HG03457 (cell line): ENCODE measurements around the gene SLC16A1.
A peak's percentile ranks its signal among the peaks of the same experiment; 100 is the strongest.
"Not testable (repeated sequence)": the region's sequence is repeated elsewhere in the genome, so short reads cannot be mapped to it uniquely, and the experiment has no call there.

Experiments
- ATAC-seq: cut with Tn5 transposase; IDR thresholded peaks from one replicate; pipeline ENCODE4 v1.9.1; 2021; ENCODE audit warnings: moderate number of reproducible peaks; ENCODE audit not compliant: unreplicated experiment

Gene SLC16A1

DNA sequence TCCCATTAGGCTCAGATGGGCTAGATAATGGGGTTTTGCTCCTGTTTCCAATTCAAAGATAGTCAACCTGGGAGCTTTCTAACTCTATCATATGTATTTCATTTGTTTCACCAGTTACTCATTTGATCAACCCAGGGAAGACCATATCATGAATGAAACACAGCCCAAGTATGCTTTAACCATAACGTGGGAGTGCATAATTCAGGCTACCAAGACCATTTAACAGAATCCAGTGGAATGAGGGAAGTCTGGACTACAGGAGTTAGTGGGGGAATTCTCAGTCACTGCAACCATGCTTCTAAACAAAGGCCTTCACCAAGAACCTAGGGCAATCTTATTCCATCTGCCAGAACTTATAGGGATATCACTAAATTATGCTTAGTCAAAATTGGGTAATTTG, 15.0 kb upstream of the SLC16A1 start:
- ATAC-seq = no peak

DNA sequence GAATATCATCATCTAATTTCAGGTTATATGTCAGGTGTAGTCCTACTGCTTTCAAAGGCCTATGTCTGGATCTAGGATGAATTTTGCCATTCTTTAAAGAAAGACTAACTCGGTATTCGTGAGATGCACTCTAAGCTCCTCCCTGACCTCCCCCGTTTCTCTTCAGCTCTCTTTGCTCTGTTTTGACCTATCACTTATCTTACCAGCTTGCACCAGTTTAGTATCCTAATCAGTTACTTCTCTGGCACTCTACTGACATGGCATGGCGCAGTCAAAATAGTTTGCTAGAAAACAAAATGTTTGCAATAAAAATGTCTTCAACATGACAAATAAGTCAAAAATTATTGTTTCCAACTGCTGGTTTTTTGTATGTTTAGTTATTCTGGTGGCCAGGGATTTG, 8.4 kb upstream of the SLC16A1 start:
- no peak for ATAC-seq

- no peak for ATAC-seq
Observed at GRCh38 chr1:112961072-112961471, 5.1 kb upstream of the SLC16A1 start.

GRCh38 chr1:112960384-112960783, 4.4 kb upstream of the SLC16A1 start:
- no peak for ATAC-seq

GRCh38 chr1:112958236-112958635, 2.2 kb upstream of the SLC16A1 start:
- not testable (repeated sequence) for ATAC-seq

GRCh38 chr1:112957133-112957812, 1.3 kb upstream of the SLC16A1 start:
- peak; percentile 45 for ATAC-seq

DNA sequence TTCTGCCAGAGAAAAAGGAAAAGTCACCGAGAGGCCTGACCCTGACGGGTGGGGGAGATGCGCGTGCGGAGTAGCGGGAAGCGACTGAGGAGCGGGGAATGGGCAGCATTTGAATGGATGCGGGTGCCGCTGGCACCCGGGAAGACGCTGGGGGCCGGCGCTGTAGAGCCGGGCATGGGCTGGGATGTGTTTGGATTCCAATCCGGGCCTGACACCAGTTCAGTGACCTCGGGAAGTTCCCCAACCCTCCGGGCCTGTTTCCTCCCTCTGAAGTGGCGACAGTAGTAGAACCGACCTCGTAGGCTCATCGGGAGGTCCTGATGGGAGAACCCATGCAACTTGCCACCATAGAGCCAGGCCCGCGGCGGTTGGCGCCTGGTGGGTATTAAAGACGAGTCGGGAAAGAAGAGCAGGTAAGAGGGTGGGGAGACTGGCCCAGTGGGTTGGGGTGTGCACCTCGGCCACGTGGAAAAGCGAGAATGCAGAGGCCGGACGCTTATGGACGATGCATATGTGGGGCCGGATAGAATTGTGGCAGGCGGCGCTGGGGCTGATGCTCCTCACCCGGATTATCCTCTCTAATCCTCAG, 642 bp upstream of the SLC16A1 start:
- ATAC-seq = peak; percentile 1

DNA sequence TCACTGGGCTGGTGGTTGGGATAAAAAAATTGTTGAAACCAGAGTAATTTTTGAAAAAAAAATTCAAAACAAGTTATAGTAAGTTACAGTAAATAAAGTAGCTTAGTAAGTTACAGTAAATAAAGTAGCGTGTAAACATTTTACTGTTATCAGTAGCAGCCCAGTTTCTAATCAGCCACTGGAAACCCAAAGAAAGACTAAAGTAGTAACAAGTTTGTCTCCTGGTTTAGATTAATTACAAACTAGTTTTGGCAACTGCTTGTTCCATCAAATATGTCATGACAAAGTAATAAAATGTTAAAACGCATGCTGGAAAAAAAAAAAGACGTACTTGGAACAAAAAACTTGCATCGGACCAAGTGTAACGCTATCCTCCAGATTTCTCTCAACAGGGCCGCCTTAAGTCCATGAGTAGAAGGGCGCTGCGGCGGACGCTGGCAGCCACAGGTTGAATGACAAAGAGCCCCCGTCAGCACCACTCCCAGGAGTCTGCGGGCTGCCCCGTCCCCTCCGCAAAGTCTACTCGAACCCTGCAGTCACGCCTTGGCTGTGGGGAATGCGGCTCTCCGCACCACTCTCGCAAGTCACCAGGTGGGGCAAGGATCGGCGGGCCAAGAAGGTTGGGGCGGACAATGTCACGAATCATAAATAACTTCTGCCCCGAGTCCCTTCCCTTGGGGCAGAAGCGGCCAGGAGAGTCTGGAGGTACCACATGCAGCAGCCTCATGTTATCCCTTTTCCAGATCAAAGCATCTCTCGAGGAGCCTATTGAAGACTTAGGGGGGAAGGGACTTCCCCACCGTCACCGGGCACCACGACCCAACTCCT, 837 bp downstream of the SLC16A1 start:
- ATAC-seq = peak; percentile 15

DNA sequence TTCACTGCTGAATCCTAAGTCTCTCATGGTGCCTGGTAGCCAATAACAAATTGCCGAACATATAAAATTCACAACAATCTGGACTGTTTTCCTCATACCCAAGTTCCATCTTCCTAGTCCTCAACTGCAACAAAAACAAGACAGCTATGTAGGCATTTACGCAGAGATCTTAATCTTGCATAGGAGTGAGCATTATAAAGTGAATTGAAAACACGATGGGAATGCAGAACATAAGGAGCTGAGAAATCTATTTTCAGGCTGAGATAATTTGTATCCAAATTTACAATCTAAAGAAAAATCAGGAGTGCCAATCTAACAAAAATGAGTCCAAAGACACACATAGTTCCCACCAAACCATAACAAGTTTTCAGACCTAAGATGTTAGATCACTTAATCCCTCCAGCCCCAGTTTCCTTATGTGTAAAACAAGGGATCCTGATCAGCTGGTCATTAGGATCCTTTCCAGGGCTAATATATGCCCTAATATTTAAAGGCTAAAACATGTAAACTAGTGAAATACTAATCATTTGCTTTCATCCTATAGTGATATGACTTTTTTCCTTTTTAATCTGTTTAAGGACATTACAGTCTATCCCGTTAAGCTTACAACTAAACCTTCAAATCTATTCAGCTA, 1.9 kb downstream of the SLC16A1 start:
- no peak for ATAC-seq

GRCh38 chr1:112950426-112950825, 5.6 kb downstream of the SLC16A1 start:
- ATAC-seq = no peak

- no peak for ATAC-seq
Observed at GRCh38 chr1:112946683-112947082, 9.3 kb downstream of the SLC16A1 start.

DNA sequence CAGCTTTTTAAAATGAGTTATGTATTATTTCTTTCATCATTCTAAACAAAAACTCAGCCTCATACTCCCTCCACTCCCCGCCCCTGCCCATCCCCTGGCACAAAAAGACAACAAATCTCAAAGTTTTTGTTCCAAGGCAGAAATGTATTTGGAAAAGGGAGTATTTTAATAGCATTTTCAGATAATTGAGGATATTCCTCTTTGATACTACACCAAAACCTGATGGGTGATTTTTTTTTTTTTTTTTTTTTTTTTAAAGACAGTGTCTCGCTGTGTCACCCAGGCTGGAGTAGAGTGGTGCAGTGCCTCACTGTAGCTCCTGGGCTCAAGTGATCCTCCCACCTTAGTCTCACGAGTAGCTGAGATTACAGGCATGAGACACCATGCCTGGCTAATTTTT, 16.2 kb downstream of the SLC16A1 start:
- ATAC-seq = no peak

DNA sequence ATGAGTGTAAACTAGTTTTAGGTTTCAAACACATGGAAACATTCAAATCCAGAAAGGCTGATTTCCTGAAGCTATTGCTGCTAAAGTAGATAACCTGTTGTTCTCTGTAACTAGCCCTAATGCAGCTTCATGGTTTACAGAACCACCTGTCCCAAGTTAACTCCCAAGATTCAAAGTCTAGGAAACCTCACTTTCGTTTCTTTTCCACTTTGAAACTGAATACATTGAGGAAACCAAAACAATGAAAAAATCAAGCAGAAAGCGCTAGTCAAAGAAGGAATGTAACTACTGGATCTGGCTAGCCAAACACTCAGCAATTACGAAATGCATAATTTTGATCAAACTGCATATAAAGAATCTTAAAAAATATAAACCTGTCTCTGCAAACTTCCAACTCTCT, 17.8 kb downstream of the SLC16A1 start:
- no peak for ATAC-seq

DNA sequence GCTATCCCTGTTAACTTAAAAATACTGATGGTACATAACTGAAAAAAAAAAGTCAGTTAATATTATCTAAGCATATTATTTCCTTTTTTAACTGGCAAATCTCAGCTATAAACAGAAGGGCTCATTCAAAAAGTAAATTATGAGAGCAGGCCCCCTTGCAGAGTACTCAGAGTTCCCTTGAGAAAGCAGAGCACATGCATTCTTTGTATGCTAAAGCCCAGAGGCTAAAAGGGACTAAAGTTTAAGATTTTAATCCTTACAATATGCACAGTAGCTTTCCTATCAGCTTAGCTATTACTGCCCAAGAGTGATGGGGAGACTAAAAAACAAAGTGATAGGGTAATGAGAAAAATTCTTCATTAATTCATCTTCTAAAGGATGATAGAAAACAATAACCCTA, 18.5 kb downstream of the SLC16A1 start:
- ATAC-seq = no peak

- no peak for ATAC-seq
Observed at GRCh38 chr1:112937070-112937469, 18.9 kb downstream of the SLC16A1 start.

- ATAC-seq = no peak
Observed at GRCh38 chr1:112935461-112936111, 20.4 kb downstream of the SLC16A1 start.

- no peak for ATAC-seq
Observed at GRCh38 chr1:112934577-112934976, 21.4 kb downstream of the SLC16A1 start.

DNA sequence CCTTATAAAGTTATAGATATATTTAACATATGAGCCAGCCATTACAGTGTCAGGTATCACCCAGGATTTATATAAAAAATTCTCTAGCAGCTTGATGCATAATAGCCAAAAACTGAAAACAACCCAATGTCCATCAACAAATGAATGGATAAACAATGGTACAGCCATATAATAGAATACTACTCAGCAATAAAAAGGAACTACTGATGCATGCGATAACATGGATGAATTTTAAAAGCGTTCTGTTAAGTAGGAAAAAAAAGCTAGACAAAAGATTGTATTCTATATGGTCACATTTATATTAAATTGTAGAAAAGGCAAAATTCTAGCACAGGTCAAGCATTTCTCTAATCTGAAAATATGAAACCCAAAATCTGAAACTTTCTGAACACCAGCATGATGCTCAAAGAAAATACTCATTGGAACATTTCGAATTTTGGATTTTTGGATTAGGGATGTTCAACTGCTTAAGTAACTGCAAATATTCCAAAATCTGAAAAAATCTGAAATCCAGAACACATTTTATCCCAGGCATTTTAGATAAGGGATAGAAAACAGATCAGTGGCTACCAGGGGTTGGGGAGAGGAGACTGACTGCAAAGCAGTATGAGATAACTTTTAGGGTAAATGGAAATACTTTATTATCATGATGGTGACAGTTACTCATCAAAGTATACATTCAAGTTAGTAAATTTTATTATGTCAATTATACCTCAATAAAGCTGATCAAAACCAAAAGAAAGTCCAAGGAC, 22.0 kb downstream of the SLC16A1 start:
- no peak for ATAC-seq

DNA sequence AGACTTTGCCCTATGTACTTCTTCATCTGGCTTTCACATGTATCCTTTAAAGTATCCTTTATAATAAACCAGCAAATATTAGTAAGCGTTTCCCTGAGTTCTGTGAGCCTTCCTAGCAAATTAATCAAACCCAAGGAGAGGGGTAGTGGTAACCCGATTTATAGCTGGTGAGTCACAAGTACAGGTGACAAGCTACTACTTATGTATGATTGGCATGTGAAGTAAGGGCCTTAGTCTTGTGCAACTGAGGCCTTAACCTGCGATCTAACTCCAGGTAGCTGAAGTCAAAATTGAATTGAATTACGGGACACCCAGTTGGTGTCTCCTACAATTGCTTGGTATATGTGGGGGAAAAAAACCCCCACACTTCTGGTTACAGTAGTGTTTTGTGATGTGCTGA, 26.0 kb downstream of the SLC16A1 start:
- ATAC-seq = no peak

- ATAC-seq = no peak
Observed at GRCh38 chr1:112927462-112927990, 28.5 kb downstream of the SLC16A1 start.
